ENCODE results near the gene ACTG1.
A peak's percentile ranks its signal among the peaks of the same experiment; 100 is the strongest.

ACTG1 gene

GRCh38 chr17:81489012-81489997 is 23.3 kb downstream of the ACTG1 start (continued):
- no peak for TF ChIP-seq PPARA (CRISPR knock-in tag; IDR thresholded peaks at IDR 0.05; ENCODE audit: borderline replicate concordance)

GRCh38 chr17:81488276-81488860 is 24.2 kb downstream of the ACTG1 start:
- no peak; the same call in 2 of the 3 replicates for ATAC-seq
- TF ChIP-seq, protein P1, sequence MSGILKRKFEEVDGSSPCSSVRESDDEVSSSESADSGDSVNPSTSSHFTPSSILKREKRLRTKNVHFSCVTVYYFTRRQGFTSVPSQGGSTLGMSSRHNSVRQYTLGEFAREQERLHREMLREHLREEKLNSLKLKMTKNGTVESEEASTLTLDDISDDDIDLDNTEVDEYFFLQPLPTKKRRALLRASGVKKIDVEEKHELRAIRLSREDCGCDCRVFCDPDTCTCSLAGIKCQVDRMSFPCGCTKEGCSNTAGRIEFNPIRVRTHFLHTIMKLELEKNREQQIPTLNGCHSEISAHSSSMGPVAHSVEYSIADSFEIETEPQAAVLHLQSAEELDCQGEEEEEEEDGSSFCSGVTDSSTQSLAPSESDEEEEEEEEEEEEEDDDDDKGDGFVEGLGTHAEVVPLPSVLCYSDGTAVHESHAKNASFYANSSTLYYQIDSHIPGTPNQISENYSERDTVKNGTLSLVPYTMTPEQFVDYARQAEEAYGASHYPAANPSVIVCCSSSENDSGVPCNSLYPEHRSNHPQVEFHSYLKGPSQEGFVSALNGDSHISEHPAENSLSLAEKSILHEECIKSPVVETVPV (CRISPR knock-in tag; IDR thresholded peaks at IDR 0.05): no peak
- TF ChIP-seq GLIS3 (CRISPR knock-in tag; IDR thresholded peaks at IDR 0.05): no peak
- no peak for TF ChIP-seq ZNF565 (CRISPR knock-in tag; conservative IDR thresholded peaks at IDR 0.05; ENCODE audit: low read depth)

DNA sequence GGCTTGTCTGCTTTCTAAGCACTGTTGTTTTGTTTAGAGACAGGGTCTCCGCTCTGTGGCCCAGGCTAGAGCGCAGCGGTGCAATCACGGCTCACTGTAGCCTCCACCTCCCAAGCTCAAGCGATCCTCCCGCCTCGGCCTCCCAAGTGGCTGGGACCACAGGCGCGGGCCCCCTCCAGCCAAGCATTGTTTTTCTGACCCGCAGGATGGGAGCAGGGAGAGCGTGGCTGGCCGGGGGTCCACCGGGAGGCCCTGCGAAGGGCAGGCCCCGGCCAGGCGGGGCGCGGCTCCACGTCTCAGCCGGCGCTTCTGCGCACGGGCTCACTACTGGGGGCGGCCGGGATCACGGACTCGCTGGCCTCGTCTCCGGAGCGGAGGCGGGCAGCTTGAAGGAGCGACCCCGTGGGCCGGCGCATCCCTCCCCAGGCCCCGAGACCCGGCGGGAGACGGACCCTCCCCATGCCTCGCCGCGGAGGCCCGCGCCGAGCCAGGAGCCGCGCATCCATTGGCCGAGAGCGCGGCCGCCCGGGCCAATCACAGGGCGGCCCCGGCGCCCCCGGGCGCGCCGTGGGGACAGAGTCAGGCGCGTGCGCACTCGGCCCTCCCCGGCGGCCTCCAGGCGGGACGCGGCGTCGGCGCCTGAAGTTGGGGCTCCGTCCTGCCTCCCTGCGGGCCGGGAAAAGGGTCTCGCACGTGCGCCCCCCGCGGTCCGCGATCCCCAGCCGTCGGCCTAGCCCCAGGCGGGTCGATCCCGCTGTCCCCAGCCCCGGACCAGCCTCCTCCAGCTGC is 24.9 kb downstream of the ACTG1 start:
- peak; percentile 84 for ATAC-seq

More for the DNA sequence above, 24.9 kb downstream of the ACTG1 start:
- no peak for TF ChIP-seq ISL1 (CRISPR knock-in tag; IDR thresholded peaks at IDR 0.05)
- TF ChIP-seq ZFP3 (CRISPR knock-in tag; IDR thresholded peaks at IDR 0.05): no peak
- no peak for TF ChIP-seq ESRRG (CRISPR knock-in tag; IDR thresholded peaks at IDR 0.05)
- no peak for TF ChIP-seq OSR1 (CRISPR knock-in tag; IDR thresholded peaks at IDR 0.05)
- no peak for TF ChIP-seq ARNTL (CRISPR knock-in tag; IDR thresholded peaks at IDR 0.05; ENCODE audit: borderline replicate concordance, low read depth)
- TF ChIP-seq CREB5 (CRISPR knock-in tag; IDR thresholded peaks at IDR 0.05; ENCODE audit: low read depth): no peak
- TF ChIP-seq GLIS3 (CRISPR knock-in tag; IDR thresholded peaks at IDR 0.05): no peak
- TF ChIP-seq PPARA (CRISPR knock-in tag; IDR thresholded peaks at IDR 0.05; ENCODE audit: borderline replicate concordance): no peak
- no peak for TF ChIP-seq TCF4 (CRISPR knock-in tag; IDR thresholded peaks at IDR 0.05; ENCODE audit: borderline replicate concordance)
- TF ChIP-seq ZFP30 (CRISPR knock-in tag; IDR thresholded peaks at IDR 0.05): no peak
- TF ChIP-seq, protein P2, sequence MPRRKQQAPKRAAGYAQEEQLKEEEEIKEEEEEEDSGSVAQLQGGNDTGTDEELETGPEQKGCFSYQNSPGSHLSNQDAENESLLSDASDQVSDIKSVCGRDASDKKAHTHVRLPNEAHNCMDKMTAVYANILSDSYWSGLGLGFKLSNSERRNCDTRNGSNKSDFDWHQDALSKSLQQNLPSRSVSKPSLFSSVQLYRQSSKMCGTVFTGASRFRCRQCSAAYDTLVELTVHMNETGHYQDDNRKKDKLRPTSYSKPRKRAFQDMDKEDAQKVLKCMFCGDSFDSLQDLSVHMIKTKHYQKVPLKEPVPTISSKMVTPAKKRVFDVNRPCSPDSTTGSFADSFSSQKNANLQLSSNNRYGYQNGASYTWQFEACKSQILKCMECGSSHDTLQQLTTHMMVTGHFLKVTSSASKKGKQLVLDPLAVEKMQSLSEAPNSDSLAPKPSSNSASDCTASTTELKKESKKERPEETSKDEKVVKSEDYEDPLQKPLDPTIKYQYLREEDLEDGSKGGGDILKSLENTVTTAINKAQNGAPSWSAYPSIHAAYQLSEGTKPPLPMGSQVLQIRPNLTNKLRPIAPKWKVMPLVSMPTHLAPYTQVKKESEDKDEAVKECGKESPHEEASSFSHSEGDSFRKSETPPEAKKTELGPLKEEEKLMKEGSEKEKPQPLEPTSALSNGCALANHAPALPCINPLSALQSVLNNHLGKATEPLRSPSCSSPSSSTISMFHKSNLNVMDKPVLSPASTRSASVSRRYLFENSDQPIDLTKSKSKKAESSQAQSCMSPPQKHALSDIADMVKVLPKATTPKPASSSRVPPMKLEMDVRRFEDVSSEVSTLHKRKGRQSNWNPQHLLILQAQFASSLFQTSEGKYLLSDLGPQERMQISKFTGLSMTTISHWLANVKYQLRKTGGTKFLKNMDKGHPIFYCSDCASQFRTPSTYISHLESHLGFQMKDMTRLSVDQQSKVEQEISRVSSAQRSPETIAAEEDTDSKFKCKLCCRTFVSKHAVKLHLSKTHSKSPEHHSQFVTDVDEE (CRISPR knock-in tag; IDR thresholded peaks at IDR 0.05): no peak
- TF ChIP-seq TOX (CRISPR knock-in tag; IDR thresholded peaks at IDR 0.05; ENCODE audit: borderline replicate concordance): no peak
- no peak for TF ChIP-seq ZNF8 (CRISPR knock-in tag; IDR thresholded peaks at IDR 0.05)
- no peak for TF ChIP-seq BACH2 (CRISPR knock-in tag; IDR thresholded peaks at IDR 0.05; ENCODE audit: borderline replicate concordance)
- TF ChIP-seq PATZ1 (CRISPR knock-in tag; IDR thresholded peaks at IDR 0.05; ENCODE audit: borderline replicate concordance): no peak
- TF ChIP-seq ZC3H10 (CRISPR knock-in tag; IDR thresholded peaks at IDR 0.05): no peak
- no peak for TF ChIP-seq SNAI2 (CRISPR knock-in tag; IDR thresholded peaks at IDR 0.05)
- no peak for TF ChIP-seq ZNF565 (CRISPR knock-in tag; conservative IDR thresholded peaks at IDR 0.05; ENCODE audit: low read depth)
